Limb (tissue), 2 donors: ENCODE data around the gene CDH16.

Experiments
- DNase-seq, 2 donors: peaks; one replicate each; pipeline ENCODE4 v3.0.0-alpha.2; 2016; ENCODE audit errors: extremely low spot score in 2 of 2

The CDH16 gene

GRCh38 chr16:66895999-66896398, 22.7 kb downstream of the CDH16 start:
- DNase-seq: no peak

- DNase-seq: no peak
These were observed 23.1 kb downstream of the CDH16 start for GRCh38 chr16:66895689-66895979.

- peak; percentile 59 to 76 for DNase-seq
These were observed 23.6 kb downstream of the CDH16 start for GRCh38 chr16:66894948-66895688.

- DNase-seq: no peak
These were observed 24.6 kb downstream of the CDH16 start for GRCh38 chr16:66894055-66894454.

GRCh38 chr16:66891797-66892196, 26.9 kb downstream of the CDH16 start:
- DNase-seq: no peak

GRCh38 chr16:66891360-66891759, 27.3 kb downstream of the CDH16 start:
- DNase-seq: no peak

- DNase-seq: no peak
These were observed 27.9 kb downstream of the CDH16 start for GRCh38 chr16:66890799-66891198.

- no peak for DNase-seq
These were observed 29.1 kb downstream of the CDH16 start for GRCh38 chr16:66889622-66890021.

- no peak for DNase-seq
These were observed 29.8 kb downstream of the CDH16 start for GRCh38 chr16:66888647-66889615.

- no peak for DNase-seq
These were observed 31.8 kb downstream of the CDH16 start for GRCh38 chr16:66886914-66887313.

GRCh38 chr16:66886321-66886720, 32.4 kb downstream of the CDH16 start:
- no peak for DNase-seq

GRCh38 chr16:66885491-66885890, 33.2 kb downstream of the CDH16 start:
- DNase-seq: no peak

- no peak for DNase-seq
These were observed 36.0 kb downstream of the CDH16 start for GRCh38 chr16:66882702-66883101.

- no peak for DNase-seq
These were observed 36.6 kb downstream of the CDH16 start for GRCh38 chr16:66881964-66882508.

- DNase-seq: no peak
These were observed 37.1 kb downstream of the CDH16 start for GRCh38 chr16:66881560-66881959.

GRCh38 chr16:66881014-66881417, 37.7 kb downstream of the CDH16 start:
- DNase-seq: no peak

- DNase-seq: peak; percentile 88 to 93
These were observed 38.2 kb downstream of the CDH16 start, which contains the start of gene PDP2 for GRCh38 chr16:66880288-66881013. Gene PDP2, plus strand, starts transcription at chr16:66880515. Its CDS starts 3,770 bp downstream, at chr16:66884285.

- no peak for DNase-seq
These were observed 40.6 kb downstream of the CDH16 start for GRCh38 chr16:66878067-66878466.

GRCh38 chr16:66874079-66874775, 44.5 kb downstream of the CDH16 start:
- DNase-seq: no peak

GRCh38 chr16:66873685-66874055, 45.0 kb downstream of the CDH16 start:
- DNase-seq: no peak
